GM20431 (cell line): Measurements from ENCODE around the gene CKS1B.

Experiments used
- in situ Hi-C: fragments of 300-500 bp; cut with MseI, MboI; formaldehyde crosslinking; loops from one replicate; pipeline ENCODE4 v1.15.0; 2020; ENCODE audit warnings: low sequenced_read_pairs; ENCODE audit not compliant: unreplicated experiment

Gene CKS1B

DNA sequence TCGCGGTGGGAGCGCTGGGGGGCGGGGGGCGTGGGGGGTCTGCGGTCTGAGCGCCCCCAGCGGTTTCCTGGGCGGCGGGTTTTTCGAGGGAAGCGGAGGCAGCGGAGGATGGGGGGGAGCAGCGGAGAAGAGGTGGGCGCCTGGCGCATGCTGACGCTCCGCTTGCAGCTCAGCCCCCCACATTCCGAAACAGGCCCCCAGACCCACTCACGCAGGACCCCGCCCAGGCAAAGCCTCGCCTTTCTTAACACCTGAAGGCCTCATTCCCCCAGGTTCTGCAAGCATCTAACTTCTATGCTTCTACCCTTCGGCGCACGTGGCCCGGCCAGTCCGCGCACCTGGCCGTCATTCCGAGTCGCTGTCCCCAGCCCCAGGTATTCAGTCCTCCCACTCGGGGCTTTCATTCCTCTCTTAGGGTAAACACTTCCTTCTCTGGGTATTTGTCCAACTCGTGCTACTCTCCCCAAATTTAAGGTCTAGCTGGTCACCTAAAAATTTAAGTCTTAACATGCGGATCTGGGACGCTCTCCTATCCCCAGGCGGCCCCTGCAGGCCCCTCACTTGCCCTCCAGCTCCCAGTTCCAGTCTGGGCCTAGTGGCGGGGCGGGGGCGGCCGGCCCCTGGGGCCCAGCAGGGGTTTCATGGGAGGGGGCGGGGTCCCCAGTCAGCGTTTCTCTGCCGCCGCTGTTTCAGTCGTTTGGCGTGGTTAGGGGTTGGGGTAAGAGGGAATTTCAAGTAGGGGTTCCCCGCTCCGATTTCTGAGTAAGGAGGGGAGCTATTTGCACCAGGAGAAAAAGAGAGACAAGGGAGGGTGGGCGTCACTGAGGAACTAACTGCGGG is 25.3 kb downstream of the CKS1B start:
- in situ Hi-C loops, result no loop called here

DNA sequence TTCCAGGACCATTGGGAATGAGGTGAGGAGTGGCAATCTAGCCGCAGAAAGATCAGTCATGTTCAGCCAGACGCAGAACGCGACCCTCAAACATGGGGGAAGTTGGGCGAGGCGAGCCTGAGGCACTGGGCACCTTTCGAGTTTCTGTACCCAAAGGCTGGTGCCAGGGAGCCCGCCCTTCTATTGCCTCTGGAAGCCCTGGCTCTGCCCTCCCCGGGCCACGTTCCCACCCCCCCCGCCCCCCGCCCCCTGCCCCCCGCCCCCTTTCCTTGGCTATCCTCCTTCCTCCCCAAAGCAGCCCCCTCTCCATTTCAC is 25.9 kb downstream of the CKS1B start:
- in situ Hi-C loops, result no loop called here

DNA sequence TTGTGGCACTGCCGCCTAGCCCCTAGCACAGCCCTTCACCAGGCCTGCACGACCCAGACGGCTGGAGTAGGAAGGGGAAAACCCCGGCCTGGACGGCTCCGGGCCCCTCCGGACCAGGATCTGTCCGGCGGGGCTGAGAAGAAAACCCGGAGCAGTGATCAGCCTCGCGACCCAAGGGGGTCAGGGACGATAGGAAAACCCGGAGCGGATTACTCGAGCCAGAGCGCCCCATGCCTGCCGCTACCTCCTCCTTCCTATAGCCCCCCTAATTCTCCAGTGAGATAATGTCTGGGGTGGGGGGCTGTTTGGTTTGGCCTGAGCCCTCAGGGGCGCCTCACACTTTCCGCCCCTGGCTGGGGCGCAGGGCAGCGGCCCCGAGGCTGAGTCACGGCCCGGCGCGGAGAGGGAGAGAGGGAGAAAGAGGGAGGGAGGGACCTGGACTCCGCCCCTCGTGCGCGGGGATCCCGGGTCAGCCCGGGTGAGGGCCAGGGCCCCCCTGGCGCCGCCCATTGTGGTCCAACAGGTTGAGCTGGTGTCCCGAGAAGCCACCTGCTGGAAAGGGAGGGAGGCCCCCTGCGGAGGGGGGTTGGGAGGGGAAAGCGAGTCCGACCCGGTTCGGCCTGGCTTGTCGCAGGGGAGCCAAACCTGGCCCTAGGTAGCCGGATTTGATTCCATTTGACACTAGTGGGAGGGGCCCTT is 26.4 kb downstream of the CKS1B start:
- in situ Hi-C loops, result no loop called here

DNA sequence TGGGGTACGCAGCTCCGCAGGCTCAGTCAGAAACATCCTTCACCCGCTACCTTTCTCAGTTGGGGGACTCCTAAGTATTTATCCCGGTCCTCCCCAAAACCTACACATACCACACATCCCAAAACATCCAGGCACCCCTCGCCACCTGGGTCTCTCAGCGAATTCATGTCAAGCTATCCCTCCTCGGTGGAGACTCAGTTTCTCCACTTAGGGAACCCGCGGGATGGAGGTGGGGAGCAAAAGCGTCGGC is 26.9 kb downstream of the CKS1B start:
- in situ Hi-C loops, result no loop called here

DNA sequence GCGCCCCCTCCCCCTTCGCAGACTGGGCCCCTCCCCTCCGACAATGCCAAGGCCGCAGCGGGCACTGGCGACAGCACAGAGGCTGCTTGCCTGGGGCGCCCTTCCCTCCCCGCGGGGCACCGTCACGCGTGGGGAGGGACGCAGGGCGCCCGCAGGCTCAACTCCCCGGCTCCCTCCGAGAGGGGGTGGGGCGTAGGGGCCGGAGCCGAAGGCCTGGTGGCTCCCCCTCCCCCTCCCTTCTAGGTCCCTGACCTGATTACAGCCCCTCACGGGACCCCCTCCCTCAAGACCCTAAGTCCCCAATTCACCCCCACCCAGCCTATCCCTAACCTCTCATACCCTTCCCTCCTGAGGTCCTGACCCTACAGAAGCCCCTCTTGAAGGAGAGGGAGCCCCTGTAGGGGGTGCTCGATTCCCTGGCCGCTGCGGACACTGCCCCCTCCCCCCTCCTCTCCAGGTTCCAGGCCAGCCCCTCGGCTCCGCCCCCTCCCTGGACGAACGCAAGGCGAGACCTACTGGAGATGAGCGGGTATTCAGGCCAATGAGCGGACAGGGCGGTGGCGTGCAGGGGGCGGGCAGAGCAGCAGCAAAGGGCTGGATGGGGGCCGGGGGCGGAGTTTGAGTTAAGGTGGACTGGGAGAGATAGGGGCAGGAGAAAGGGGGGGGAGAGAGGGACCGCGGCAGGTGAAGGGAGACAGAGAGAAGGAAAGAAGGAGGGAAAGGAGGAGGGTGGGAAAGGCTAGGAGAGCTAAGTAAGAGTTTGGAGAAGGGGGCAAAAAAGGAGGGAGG is 27.4 kb downstream of the CKS1B start:
- in situ Hi-C loops, result no loop called here

DNA sequence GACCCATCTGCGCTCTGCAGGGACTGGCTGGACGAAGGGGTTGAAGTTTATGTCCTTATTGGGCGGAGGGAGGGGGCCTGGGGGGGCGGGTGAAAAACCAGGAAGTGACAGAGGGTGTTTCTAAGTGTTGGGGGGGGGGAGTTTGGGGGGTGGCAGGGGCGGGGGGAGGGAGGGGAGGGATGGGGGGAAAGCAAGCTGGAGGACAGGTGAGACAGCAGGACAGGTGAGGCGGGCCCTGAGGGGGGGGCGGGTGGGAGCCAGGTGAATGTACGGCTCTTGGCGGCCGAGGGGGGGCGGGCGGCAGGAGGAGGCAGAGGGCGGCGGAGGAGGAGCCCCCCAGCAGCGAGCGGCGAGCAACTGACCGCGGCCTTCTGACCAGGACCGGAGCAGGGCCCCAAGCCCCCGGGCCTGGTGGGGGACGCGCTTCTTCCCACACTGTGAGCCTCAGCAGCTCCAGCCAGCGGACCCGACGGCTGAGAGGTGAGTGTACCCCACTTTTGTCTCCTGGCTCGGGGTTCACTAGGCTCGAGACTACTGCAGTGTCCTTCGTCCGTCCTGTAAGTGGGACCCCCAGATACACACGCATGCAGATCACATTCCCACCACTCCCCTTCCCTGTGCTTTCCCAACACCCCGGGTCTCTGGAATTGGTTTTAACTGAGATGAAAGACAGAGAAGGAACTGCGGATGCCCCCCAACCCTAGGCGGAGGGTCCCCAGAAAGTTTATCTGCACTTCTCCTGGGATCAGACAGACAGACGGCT is 28.2 kb downstream of the CKS1B start, which contains the start of gene ZBTB7B:
Gene ZBTB7B (plus strand): TSS at position 339 of the 763 bp plus-strand sequence. CDS start 11,859 bp downstream, outside the sequence.
- in situ Hi-C loops, result no loop called here

DNA sequence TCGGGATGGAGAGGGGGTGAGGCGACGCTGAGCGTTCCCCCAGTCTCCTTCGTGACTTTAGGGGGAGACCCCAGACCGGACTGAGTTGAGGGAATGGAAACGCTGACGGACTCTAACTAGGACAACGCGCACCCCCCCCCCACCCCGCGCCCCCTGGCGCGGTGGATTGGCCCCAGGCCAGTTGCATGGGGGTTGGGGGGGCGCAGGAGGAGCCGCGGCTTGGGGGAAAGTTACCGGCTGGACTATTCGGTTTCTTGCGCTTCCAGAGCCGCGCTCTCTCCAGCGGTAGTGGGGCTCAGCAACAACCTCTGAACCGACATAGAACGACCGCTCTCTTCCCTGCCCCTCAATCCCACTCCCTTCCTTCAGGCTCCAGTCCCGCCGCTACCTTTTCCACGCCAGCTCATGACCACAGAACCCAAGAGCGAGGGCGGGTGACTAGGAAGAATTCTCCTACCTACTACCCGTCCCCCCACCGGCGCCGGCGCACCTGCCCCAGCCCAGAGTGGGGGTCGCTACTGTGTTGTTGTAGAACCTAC is 28.8 kb downstream of the CKS1B start:
- in situ Hi-C loops, result no loop called here

DNA sequence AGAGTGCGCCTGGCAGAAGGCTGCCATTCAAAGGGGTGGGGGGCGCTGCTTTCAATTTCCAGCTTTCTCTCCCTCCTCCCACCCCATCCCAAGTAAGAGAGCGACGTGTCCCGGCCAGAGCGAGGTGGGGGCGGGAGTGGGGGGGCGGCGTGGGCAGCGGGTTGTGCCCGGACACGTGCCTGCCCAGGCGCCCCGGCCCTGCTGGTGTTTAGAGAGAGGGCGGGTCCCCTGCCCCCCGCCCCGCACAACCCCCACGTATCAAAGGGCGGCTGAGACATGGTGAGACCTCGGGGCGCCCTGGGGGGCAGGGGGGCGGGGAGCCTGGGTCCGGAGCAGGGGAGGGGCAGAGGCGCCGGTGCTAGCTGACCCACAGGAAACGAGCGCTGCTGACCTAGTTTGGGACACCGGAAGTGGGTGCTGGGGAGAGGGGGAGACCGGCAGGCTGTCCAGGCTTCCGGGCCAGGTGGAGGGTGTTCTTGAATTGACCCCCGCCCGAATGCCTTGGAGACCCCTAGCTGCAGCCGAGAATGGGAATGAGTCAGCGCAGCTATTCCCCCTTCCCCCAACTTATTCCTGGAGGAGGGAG is 29.4 kb downstream of the CKS1B start:
- in situ Hi-C loops, result no loop called here

DNA sequence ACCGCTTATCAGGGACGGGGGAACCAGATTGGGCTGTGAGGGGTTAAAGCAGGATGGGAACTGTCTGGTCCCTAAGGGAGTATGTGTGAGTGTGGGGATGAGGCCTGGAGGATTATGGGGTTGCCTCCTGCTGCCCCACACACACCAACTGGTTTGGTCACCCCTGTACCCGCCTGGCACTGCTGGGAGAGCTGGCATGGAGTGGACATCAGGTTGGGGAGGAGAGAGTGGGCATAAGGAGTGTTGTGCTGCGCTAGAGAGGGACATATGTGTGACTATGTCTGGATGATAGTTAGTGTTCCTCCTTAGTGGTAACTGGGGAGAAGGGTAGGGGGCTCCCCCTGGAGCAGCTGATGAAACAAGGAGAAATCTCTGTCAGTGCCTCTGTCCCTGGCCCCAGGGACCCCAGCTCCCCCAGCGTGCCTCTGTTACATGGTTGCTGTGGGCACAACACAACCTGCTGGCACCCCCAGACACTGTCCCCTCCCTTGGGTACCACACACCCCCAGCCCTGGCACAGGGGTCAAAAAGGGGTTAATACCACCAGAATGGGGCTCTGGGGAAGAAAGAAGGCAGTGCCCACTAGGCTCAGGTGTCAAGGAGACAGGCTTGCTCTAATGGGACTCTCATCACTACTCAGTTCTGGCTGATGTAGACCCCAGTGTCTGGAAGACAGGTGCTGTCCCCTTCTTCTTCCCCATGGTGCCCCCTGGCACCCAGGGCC is 30.0 kb downstream of the CKS1B start:
- in situ Hi-C loops, result no loop called here

DNA sequence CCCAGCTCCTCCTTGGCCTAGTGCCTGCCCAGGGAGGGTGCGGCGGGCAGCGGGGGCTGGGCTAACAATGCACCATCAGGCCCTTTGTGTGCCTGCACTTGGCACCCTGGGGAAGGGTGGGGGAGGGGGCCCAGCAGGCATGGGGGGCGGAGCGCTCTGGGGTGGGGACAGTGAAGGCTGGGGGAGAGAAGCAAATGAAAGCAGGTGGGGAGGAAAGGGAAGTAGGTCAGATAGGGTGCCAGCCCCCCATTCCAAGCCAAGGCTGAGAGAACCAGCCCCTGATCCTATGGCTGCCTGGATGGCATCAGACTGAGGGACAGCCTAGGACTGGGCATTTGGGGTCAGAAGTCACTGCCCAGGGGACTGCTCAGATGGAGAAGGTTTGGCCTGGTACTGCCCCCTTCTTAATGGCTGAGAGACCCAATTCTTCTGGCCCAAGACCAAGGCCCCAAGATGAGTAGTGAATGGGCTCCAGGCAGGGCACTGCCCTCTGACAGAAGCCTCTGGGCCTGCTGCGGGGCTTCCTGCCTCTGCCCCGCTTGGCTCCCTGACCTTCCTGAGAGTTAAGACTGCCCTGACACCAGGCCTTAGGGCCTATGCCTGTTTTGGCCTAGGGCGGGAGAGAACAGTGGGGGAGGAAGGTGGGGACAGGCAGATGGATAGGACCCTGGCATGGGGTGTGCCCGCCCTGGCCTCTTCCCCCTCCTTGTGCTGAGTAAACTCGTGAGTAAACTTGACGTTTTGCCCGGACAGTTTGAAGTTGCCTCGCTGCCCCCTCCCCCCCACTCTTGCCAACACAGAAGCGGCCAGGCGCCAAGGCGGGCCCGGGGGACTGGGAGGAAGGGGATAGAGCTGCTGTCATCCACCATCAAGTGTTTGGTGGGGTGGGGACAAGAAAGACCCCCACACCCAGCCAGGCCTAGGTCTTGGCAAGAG is 30.9 kb downstream of the CKS1B start:
- in situ Hi-C loops, result no loop called here

DNA sequence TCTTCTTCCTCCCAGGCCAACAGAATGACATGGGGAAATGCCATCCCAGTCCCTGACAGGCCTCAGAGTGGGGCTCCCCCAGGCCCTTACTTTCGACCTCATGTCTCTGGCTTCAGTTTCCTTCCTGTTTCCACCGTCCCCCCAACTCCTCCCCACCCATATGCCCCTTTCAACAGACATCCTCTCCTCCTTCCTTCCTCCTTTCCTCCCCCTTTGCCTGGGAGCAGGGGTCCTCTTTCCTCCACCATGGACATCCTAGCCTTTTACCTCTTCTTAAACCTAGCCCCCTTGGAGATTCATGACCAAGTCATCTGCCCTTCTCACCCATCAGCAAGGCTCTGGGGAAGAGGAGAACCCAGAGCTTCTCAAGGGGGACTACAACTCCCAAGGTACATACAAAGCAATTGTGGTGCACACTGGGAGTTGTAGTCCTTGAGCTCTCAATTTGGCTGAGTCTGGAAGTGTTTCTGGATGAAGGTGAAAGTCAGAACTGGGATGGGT is 32.2 kb downstream of the CKS1B start:
- in situ Hi-C loops, result no loop called here

DNA sequence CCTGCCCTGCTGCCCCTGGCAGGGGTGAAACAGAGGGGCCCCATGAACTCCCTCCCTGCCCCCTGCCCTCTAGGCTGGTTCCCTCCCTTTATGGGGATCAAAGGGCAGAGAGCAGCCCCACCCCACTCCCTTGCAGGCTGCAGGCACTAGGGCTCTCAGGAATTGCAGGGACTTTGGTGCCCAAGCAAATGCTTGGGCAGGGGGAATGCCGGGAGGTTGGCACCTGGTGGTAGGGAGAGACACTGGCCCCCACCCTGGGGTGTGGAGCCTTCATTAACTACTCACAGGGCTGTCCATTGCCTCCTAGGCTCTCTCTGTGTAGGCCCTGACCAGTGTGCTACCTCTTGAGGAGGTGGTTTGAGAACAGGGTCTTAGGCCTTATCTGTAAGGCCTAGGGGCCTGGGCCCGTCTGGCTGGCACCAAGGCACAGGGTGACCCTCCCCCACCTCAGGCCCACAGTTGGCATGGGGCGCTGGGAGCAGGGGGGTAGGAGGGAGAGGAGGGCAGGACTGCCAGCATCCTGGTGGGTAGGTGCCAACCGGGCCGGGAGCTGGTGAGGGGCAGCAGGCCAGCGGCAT is 32.9 kb downstream of the CKS1B start:
- in situ Hi-C loops, result no loop called here

DNA sequence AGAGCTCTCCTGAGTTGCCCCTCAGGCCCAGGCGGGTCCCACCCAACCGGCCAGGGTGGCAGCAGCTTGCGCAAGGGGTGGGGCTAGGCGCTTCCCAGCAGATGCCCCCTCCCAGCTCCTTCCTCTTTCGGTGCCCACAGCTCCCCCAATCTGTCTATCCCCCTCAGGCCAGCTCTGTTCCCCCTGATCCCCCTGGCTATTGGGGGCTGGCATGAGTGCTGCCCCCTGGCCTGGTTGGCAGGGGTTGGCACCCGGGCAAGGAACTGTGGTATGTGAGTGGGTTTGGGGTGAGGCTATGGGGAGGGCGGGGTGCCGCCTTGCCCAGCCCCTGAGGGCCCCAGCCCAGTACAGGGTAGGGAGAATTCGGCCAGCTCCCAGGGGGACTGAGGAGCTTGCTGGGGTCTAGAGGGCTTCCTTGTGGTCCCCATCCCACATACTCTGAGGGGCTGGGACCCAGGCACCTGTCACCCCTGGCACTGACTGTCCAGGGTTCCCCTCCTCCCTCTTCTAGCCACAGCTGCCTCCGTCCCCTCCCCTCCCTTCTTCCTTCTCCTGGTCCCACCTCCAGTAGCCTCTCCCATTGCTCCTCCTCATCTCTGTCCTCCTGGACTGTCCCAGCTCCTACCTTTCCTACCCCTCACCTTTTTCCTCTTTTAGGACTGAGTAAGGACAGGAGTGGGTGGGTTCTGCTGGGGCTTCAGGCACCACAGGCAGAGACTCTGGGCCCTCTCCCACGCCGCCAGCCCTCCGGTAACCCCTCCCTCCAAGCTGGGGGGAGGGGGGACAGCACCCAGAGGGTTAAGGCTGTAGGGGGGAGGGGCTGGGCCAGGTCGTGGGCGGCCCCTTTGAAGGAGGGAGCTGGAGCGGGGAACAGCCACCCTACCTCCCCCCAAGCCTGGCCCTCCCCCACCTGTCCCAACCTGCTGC is 33.8 kb downstream of the CKS1B start:
- in situ Hi-C loops, result no loop called here

DNA sequence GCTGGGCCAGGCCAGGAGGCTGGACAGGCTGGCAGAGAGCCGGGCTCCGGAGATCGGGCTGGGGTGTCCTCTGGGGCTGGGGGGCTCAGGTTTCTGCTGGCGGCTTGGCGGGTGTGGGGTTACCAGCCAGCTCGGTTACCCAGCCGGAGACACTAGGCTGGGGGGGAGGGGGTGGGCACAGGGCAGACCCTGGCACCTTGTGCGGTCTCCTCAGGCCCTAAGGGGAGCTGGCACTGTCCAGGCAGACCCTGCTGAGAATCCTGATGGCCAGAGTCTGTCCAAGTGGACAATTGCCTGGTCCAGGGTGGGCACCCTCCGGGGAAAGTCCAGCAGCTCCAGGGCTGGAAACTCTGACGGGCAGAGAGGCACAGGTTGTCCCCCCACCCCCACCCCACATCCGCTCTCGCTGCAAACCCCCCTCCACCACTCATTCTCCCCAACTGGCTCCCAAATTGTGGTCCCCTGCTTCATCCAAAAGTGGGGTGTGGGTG is 34.8 kb downstream of the CKS1B start:
- in situ Hi-C loops, result no loop called here

DNA sequence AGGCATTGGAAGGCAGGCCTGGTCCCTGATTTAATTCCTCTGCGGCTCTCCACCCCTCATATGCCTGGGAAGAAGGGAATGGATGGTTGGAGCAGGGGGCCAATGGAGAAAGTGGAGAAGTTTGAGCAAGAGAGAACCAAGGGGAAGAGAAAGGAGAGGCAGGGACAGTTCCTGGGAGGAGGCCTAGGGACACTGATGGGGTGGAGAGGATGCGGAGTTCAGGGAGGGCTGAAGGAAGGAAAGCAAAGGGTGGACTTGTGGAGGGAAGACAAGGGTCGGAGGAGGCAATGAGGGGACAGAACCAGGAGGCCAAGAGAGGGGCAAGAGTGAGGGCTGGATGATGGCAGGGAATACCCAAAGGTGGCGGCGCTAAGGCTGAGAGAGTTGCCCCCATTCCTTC is 35.3 kb downstream of the CKS1B start:
- in situ Hi-C loops, result no loop called here

DNA sequence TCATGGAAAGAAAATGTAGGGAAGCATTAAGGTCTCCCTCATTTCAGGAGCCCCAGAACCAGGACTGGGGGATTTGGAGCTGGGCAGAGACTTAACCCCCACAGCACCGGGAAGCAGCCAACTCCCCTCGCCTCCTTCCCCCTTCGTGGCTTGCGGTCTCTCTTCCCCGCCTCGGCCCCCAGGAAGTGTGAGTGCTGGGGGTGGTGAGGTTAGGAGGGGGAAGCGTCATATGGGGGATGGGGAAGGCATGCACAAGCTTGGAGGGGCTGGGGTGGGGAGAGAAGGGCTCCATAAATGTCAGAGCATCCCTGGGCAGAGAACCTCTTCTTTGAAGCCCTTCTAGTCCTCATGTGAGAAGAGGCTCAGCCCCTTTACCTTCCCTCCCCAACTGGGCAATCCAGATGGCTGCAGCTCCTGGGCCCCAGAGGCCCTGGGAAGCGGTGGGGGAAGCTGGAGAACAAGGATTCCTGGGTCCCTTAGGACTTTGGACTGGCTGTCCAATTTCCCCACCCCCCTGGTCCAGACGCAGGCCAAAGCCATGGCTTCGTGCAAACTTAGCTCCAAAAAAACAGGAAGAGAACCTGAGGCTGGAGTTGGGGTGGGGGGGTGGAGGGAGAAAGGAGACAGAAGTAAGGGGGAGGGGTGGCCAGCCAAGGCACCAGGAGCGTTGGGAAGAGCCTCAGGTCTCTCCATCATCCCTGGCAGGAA is 35.9 kb downstream of the CKS1B start:
- in situ Hi-C loops, result no loop called here
